GM06990 (cell line): ENCODE data around the gene KIF12.

Experiments used
- DNase-seq: peaks from one replicate; pipeline ENCODE4 v3.0.0-alpha.2; 2011; ENCODE audit not compliant: insufficient read length; ENCODE audit errors: extremely low read depth
- H3K27me3 ChIP-seq: replicated peaks from 2 replicates; pipeline ENCODE4 v1.6.0; 2011; ENCODE audit warnings: low read length; ENCODE audit not compliant: control insufficient read depth, insufficient read depth
- H3K36me3 ChIP-seq: 2 replicates; pipeline ENCODE4 v1.5.1; 2011; ENCODE audit warnings: low read length; ENCODE audit not compliant: control insufficient read depth, insufficient read depth
- H3K4me3 ChIP-seq: replicated peaks from 2 replicates; pipeline ENCODE4 v1.5.1; 2011; ENCODE audit warnings: low read depth, mild to moderate bottlenecking, control low read depth, low read length
- TF ChIP-seq, protein P1 (sequence below): IDR thresholded peaks from 2 replicates; pipeline ENCODE4 v1.5.1; 2011; ENCODE audit warnings: low read length, control low read depth, mild to moderate bottlenecking, inconsistent platforms; ENCODE audit not compliant: insufficient read depth, poor library complexity, severe bottlenecking

Gene KIF12

DNA sequence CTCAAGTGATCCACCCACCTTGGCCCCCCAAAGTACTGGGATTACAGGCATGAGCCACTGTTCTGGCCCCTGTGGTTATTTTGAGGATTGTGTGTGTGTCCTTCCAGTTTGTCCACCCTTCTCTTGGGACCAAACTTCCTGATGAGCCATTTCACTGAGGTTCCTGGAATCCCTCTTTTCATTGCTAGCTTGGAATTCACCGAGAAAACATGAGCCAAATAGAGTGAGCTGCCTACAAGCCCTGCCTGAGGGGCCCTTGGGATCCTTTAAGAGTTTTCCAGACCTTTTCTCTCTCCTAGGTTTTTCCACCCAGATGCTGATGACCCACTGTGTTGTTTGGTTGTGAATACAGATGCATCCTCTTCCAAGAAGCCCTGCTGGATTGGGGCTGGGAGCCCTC lies 13.2 kb upstream of the KIF12 start:
- Histone ChIP-seq H3K4me3 (no peak overlapping the region), H3K27me3 (no peaks in the 10 kb centered on the region; the same call in none of the 2 replicates), H3K36me3 (no peaks in the 10 kb centered on the region)
- DNase-seq: no peak
- TF ChIP-seq, protein P1, sequence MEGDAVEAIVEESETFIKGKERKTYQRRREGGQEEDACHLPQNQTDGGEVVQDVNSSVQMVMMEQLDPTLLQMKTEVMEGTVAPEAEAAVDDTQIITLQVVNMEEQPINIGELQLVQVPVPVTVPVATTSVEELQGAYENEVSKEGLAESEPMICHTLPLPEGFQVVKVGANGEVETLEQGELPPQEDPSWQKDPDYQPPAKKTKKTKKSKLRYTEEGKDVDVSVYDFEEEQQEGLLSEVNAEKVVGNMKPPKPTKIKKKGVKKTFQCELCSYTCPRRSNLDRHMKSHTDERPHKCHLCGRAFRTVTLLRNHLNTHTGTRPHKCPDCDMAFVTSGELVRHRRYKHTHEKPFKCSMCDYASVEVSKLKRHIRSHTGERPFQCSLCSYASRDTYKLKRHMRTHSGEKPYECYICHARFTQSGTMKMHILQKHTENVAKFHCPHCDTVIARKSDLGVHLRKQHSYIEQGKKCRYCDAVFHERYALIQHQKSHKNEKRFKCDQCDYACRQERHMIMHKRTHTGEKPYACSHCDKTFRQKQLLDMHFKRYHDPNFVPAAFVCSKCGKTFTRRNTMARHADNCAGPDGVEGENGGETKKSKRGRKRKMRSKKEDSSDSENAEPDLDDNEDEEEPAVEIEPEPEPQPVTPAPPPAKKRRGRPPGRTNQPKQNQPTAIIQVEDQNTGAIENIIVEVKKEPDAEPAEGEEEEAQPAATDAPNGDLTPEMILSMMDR: no peak

DNA sequence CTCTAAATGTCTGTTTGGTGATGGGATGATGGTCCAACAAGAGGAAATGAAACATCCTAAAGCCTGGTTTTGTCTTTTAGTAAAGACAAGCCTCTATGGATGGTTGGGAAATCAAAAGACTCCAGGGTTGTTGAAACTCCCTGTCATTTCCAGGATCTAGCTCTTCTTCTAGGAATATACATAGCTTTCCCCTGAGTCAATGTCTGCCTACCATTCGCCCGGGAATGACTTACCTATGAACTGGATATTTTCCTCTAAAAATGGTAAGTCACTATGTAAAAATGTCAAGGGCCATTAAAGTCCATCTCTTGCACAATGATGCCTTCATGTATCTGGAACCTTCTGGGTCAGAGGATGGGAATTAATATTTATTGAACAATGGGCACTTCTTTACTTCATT lies 11.1 kb upstream of the KIF12 start:
- no peaks in the 10 kb centered on the region for H3K36me3 ChIP-seq
- H3K27me3 ChIP-seq: no peaks in the 10 kb centered on the region; the same call in none of the 2 replicates
- no peak for DNase-seq
- TF ChIP-seq, protein P1: no peak
- no peak overlapping the region for H3K4me3 ChIP-seq

DNA sequence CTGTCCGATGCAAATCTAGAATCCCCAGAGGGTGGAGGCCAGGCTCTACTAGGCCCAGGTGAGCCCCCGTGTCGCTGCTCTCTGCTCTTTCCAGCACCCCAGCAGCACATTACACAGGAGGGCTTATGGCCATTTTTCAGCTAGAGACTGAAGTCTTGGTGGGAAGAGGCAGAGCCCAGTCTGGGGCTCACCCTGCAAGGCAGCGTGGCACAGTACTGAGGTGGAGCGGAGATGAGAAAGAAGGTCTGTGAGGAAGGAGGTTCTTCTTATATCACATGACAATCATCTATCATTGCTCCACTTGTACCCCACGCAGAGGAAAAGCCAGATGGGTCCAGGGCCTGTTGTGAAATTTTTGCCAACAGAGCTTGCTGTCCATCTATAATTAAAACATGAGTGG lies 10.0 kb upstream of the KIF12 start:
- no peak for DNase-seq
- TF ChIP-seq, protein P1: no peak
- Histone ChIP-seq H3K36me3 (no peaks in the 10 kb centered on the region), H3K4me3 (no peak overlapping the region), H3K27me3 (no peaks in the 10 kb centered on the region; the same call in none of the 2 replicates)

DNA sequence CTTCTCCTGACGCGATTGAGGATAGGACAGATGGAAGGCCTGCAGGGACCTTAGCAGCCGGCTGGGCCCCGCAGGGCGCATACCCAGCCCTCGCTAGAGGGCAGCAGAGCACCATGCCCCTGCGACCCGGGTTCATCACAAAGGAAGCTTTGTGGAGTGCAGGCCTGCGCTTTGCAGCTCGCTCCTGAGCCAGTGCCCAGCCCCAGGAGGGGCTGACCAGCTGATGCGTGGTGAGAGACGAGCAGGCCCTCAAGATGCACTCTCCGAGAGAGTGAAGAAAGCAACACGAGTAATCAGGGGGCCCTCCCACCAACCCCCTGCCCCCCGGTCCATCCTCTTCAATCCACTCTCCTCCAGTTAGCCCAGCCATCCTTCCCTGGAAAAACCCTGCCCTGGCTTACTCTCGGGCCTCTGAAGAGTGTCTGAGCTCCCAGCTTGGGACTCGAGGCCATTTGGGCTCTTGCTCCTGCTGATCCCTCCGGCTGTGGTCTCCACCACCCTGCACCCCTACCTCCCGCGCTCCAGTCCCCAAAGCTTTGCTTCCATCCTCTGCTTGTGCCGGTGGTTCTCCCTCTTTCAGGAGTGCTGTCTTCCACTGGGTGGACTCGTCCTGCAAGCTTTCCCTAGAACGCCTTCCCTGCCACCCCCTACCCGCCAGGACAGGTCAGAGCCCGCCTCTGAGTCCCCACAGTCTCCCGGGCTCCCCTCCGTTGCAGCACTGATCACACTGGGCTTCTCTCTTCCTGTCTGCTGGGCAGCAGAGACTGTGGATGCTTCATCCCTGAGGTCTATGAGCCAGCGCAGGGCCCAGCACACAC lies 9.1 kb upstream of the KIF12 start:
- Histone ChIP-seq H3K4me3 (no peak overlapping the region), H3K36me3 (no peaks in the 10 kb centered on the region), H3K27me3 (no peaks in the 10 kb centered on the region; the same call in none of the 2 replicates)
- peak; percentile 43 for DNase-seq
- TF ChIP-seq, protein P1: peak; percentile 99

DNA sequence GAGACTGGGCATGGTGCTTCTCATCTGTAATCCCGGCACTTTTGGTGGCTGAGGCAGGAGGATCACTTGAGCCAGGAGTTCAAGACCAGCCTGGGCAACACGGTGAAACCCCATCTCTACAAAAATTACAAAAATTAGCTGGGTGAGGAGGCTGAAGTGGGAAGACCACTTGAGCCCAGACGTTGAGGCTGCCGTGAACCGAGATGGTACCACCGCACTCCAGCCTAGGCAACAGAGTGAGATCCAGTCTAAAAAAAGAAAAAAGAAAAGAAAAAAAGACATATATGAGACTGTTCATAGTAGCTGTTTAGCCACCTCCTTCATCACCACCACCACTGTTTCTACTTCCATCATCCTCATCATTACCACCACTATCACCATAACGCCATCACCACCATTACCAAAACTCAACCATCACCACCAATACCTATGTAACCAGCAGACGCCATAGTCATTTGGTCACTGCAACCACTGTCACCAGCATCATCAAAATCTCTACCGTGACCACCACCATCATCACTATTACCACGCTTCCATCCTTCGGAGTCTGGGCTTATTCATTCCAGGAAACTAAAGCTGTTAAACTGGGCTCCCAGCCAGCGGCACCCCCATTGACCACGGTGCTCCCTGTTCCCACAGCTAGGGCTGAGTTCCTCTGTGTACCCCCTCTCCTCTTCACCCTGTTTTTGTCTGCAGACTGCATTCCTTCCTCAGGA lies 8.4 kb upstream of the KIF12 start:
- no peak for DNase-seq
- Histone ChIP-seq H3K36me3 (no peaks in the 10 kb centered on the region), H3K27me3 (no peaks in the 10 kb centered on the region; the same call in none of the 2 replicates), H3K4me3 (no peak overlapping the region)
- TF ChIP-seq, protein P1: no peak
